RWPE2 (cell line): ENCODE results near the gene DMD.

Source experiments
- ATAC-seq: fragments of 200-7000 bp; cut with Tn5 transposase; 3 replicates; pipeline ENCODE4 v1.9.1; 2021; ENCODE audit warnings: low read depth
- DNase-seq: peaks from one replicate; pipeline ENCODE4 v3.0.0-alpha.2; 2020; ENCODE audit warnings: low spot score
- H3K27ac ChIP-seq: fragments of 450-650 bp; 2 replicates; pipeline ENCODE4 v1.5.1; 2017; ENCODE audit warnings: mild to moderate bottlenecking; ENCODE audit not compliant: poor library complexity, severe bottlenecking
- H3K27me3 ChIP-seq: fragments of 250-450 bp; sonication (Bioruptor Pico); 2 replicates; pipeline ENCODE4 v1.5.1; 2021; ENCODE audit warnings: mild to moderate bottlenecking, moderate library complexity; ENCODE audit not compliant: insufficient read depth, poor library complexity, severe bottlenecking
- H3K36me3 ChIP-seq: fragments of 250-450 bp; sonication (Bioruptor Pico); 2 replicates; pipeline ENCODE4 v1.5.1; 2020; ENCODE audit warnings: low read depth, mild to moderate bottlenecking, moderate library complexity
- H3K4me1 ChIP-seq: fragments of 250-450 bp; sonication (Bioruptor Pico); 2 replicates; pipeline ENCODE4 v1.5.1; 2021; ENCODE audit warnings: mild to moderate bottlenecking, moderate library complexity; ENCODE audit not compliant: insufficient read depth, poor library complexity, severe bottlenecking
- H3K4me3 ChIP-seq: fragments of 250-450 bp; sonication (Bioruptor Pico); 2 replicates; pipeline ENCODE4 v1.5.1; 2021; ENCODE audit warnings: mild to moderate bottlenecking, moderate library complexity; ENCODE audit not compliant: severe bottlenecking
- H3K9me3 ChIP-seq: fragments of 250-450 bp; sonication (Bioruptor Pico); 2 replicates; pipeline ENCODE4 v1.5.1; 2021; ENCODE audit warnings: mild to moderate bottlenecking, moderate library complexity; ENCODE audit not compliant: severe bottlenecking
- CTCF ChIP-seq: fragments of 450-650 bp; IDR thresholded peaks from one replicate; pipeline ENCODE4 v1.5.1; 2017; ENCODE audit warnings: mild to moderate bottlenecking, moderate library complexity; ENCODE audit not compliant: poor library complexity, severe bottlenecking

DMD gene

GRCh38 chrX:33065415-33065814 lies 145.9 kb downstream of the DMD start:
- H3K4me1 ChIP-seq, result no peaks in the 10 kb centered on the region
- DNase-seq (no peak), ATAC-seq (no peak)
- H3K27me3 ChIP-seq, result no peaks in the 10 kb centered on the region
- no peak overlapping the region for H3K27ac ChIP-seq
- TF ChIP-seq CTCF, result no peak
- H3K36me3 ChIP-seq, result no peaks in the 10 kb centered on the region
- H3K9me3 ChIP-seq, result no peaks in the 10 kb centered on the region
- H3K4me3 ChIP-seq, result no peak overlapping the region

- H3K27me3 ChIP-seq, result no peaks in the 10 kb centered on the region
- H3K4me3 ChIP-seq, result no peak overlapping the region
- no peaks in the 10 kb centered on the region for H3K4me1 ChIP-seq
- no peaks in the 10 kb centered on the region for H3K9me3 ChIP-seq
- H3K27ac ChIP-seq, result no peak overlapping the region
- no peak for TF ChIP-seq CTCF
- ATAC-seq, result no peak
- DNase-seq, result no peak
- no peaks in the 10 kb centered on the region for H3K36me3 ChIP-seq
Measured at GRCh38 chrX:33062041-33062440, 149.3 kb downstream of the DMD start.

- no peak for TF ChIP-seq CTCF
- Histone ChIP-seq H3K4me1 (no peaks in the 10 kb centered on the region), H3K9me3 (no peaks in the 10 kb centered on the region), H3K36me3 (no peaks in the 10 kb centered on the region), H3K27ac (no peak overlapping the region), H3K27me3 (no peaks in the 10 kb centered on the region), H3K4me3 (no peak overlapping the region)
- DNase-seq, result no peak
- no peak for ATAC-seq
Measured at GRCh38 chrX:33053001-33053400, 158.3 kb downstream of the DMD start.

GRCh38 chrX:33045882-33046281 lies 165.5 kb downstream of the DMD start:
- no peak for ATAC-seq
- DNase-seq, result no peak
- Histone ChIP-seq H3K4me3 (no peak overlapping the region), H3K9me3 (no peaks in the 10 kb centered on the region), H3K36me3 (no peaks in the 10 kb centered on the region), H3K27ac (no peak overlapping the region), H3K27me3 (no peaks in the 10 kb centered on the region), H3K4me1 (no peaks in the 10 kb centered on the region)
- no peak for TF ChIP-seq CTCF

GRCh38 chrX:33045245-33045644 lies 166.1 kb downstream of the DMD start:
- TF ChIP-seq CTCF, result no peak
- H3K4me3 ChIP-seq, result no peak overlapping the region
- ATAC-seq (no peak), DNase-seq (no peak)
- H3K9me3 ChIP-seq, result no peaks in the 10 kb centered on the region
- no peaks in the 10 kb centered on the region for H3K36me3 ChIP-seq
- H3K27me3 ChIP-seq, result no peaks in the 10 kb centered on the region
- no peak overlapping the region for H3K27ac ChIP-seq
- no peaks in the 10 kb centered on the region for H3K4me1 ChIP-seq
